Neural cell (in vitro differentiated cells): ENCODE results near the gene CSPG4. TPM values are rescaled to one million over a fixed set of nuclear protein-coding genes. Genes with fewer than 3 reads are reported as not detected.
"Not testable (repeated sequence)": the region's sequence is repeated elsewhere in the genome, so short reads cannot be mapped to it uniquely, and the experiment has no call there.

Experiments used
- H2AFZ ChIP-seq: fragments of 200-600, 300-800 bp; sonication (generic), shearing (Covaris generic); 2 replicates; pipeline ENCODE4 v1.6.0; 2014; ENCODE audit warnings: low read depth, mild to moderate bottlenecking, antibody characterized with exemption, low read length, moderate library complexity
- H3F3A ChIP-seq: fragments of 200-600 bp; shearing (Covaris generic); 2 replicates; pipeline ENCODE4 v1.6.1; 2016; ENCODE audit warnings: mild to moderate bottlenecking, moderate library complexity, mixed read lengths, antibody characterized with exemption, low read length; ENCODE audit not compliant: insufficient read depth, poor library complexity, severe bottlenecking
- H3K27ac ChIP-seq: fragments of 200-600, 300-800 bp; sonication (generic), shearing (Covaris generic); 2 replicates; pipeline ENCODE4 v1.5.1; 2014; ENCODE audit warnings: mild to moderate bottlenecking, low read length, moderate library complexity
- H3K27me3 ChIP-seq: fragments of 300-800, 200-600 bp; sonication (generic), shearing (Covaris generic); 2 replicates; pipeline ENCODE4 v1.6.0; 2014; ENCODE audit warnings: mild to moderate bottlenecking, low read depth, low read length, moderate library complexity; ENCODE audit not compliant: insufficient read depth
- H3K36me3 ChIP-seq: fragments of 300-800, 200-600 bp; sonication (generic), shearing (Covaris generic); 2 replicates; pipeline ENCODE4 v1.5.1; 2014; ENCODE audit warnings: mild to moderate bottlenecking, antibody characterized with exemption, low read length, moderate library complexity; ENCODE audit not compliant: insufficient read depth
- H3K4me2 ChIP-seq: fragments of 300-800, 200-600 bp; sonication (generic), shearing (Covaris generic); 2 replicates; pipeline ENCODE4 v1.6.0; 2014; ENCODE audit warnings: mild to moderate bottlenecking, low read length
- H3K4me3 ChIP-seq: fragments of 300-800, 200-600 bp; sonication (generic), shearing (Covaris generic); 2 replicates; pipeline ENCODE4 v1.5.1; 2014; ENCODE audit warnings: mild to moderate bottlenecking, low read length, moderate library complexity
- H3K79me2 ChIP-seq: fragments of 200-600 bp; shearing (Covaris generic); replicated peaks from 2 replicates; pipeline ENCODE4 v1.6.0; 2014; ENCODE audit warnings: mild to moderate bottlenecking, low read length, moderate library complexity; ENCODE audit not compliant: insufficient read depth
- H3K9ac ChIP-seq: fragments of 300-800, 200-600 bp; sonication (generic), shearing (Covaris generic); 2 replicates; pipeline ENCODE4 v1.6.1; 2016; ENCODE audit warnings: mild to moderate bottlenecking, low read length, mixed read lengths
- H3K9me2 ChIP-seq: fragments of 200-600 bp; shearing (Covaris generic); 2 replicates; pipeline ENCODE4 v1.6.1; 2016; ENCODE audit warnings: mild to moderate bottlenecking, low read length, mixed read lengths; ENCODE audit not compliant: insufficient read depth
- H3K9me3 ChIP-seq: fragments of 200-600, 300-800 bp; sonication (generic), shearing (Covaris generic); 2 replicates; pipeline ENCODE4 v1.6.1; 2016; ENCODE audit warnings: mild to moderate bottlenecking, mixed run types, low read length, moderate library complexity, mixed read lengths
- H4K20me1 ChIP-seq: fragments of 200-600 bp; shearing (Covaris generic); 2 replicates; pipeline ENCODE4 v1.6.1; 2016; ENCODE audit warnings: mild to moderate bottlenecking, mixed run types; ENCODE audit not compliant: insufficient read depth
- CTCF ChIP-seq: fragments of 450-650 bp; IDR thresholded peaks from 2 replicates; pipeline ENCODE4 v1.5.1; 2014; ENCODE audit warnings: antibody characterized with exemption, mild to moderate bottlenecking, moderate library complexity; ENCODE audit not compliant: poor library complexity, severe bottlenecking
- EP300 ChIP-seq: fragments of 450-650 bp; conservative IDR thresholded peaks from 2 replicates; pipeline ENCODE4 v1.6.1; 2014; ENCODE audit warnings: antibody characterized with exemption, mild to moderate bottlenecking, moderate library complexity; ENCODE audit not compliant: poor library complexity, severe bottlenecking
- EZH2 ChIP-seq: fragments of 200-600, 300-800 bp; shearing (Covaris generic), sonication (generic); IDR thresholded peaks from 2 replicates; pipeline ENCODE4 v1.6.1; 2014; ENCODE audit warnings: antibody characterized with exemption, low read length, borderline replicate concordance, mild to moderate bottlenecking; ENCODE audit not compliant: insufficient read depth, poor library complexity, severe bottlenecking
- MXI1 ChIP-seq: fragments of 450-650 bp; conservative IDR thresholded peaks from 2 replicates; pipeline ENCODE4 v1.6.1; 2014; ENCODE audit warnings: antibody characterized with exemption, mild to moderate bottlenecking; ENCODE audit not compliant: poor library complexity, severe bottlenecking
- POLR2AphosphoS5 ChIP-seq: IDR thresholded peaks from 2 replicates; pipeline ENCODE4 v1.6.1; 2012
- RAD21 ChIP-seq: fragments of 450-650 bp; conservative IDR thresholded peaks from 2 replicates; pipeline ENCODE4 v1.6.1; 2014; ENCODE audit warnings: antibody characterized with exemption, mild to moderate bottlenecking, moderate library complexity
- REST ChIP-seq: IDR thresholded peaks from 2 replicates; pipeline ENCODE4 v1.6.1; 2012; ENCODE audit warnings: borderline replicate concordance
- SMC3 ChIP-seq: fragments of 450-650 bp; conservative IDR thresholded peaks from 2 replicates; pipeline ENCODE4 v1.6.1; 2014; ENCODE audit warnings: antibody characterized with exemption, mild to moderate bottlenecking, moderate library complexity; ENCODE audit not compliant: poor library complexity
- TAF1 ChIP-seq: IDR thresholded peaks from 2 replicates; pipeline ENCODE4 v1.6.1; 2012; ENCODE audit warnings: low read depth
- polyA plus RNA-seq: library from polyadenylated mRNA; depleted of rRNA; stranded (reverse); fragments of >200 nt; gene quantifications from 2 replicates; pipeline ENCODE4 v1.2.3, GENCODE V29; 2014

CSPG4 gene
- polyA plus RNA-seq, 1 donor from 2014 or later, result not detected

- H2AFZ ChIP-seq, H3K9me2 ChIP-seq: not testable (repeated sequence)
Observed at GRCh38 chr15:75678324-75678690, 34.3 kb downstream of the CSPG4 start.

GRCh38 chr15:75677465-75678323 lies 35.0 kb downstream of the CSPG4 start:
- H3K9me3 ChIP-seq, result no peaks in the 10 kb centered on the region
- H3K79me2 ChIP-seq, result no peaks in the 10 kb centered on the region
- no peak overlapping the region for H3K27ac ChIP-seq
- no peak for TF ChIP-seq REST
- no peak for TF ChIP-seq MXI1
- no peak for TF ChIP-seq POLR2AphosphoS5
- no peak for TF ChIP-seq EZH2
- no peak for TF ChIP-seq EP300
- TF ChIP-seq TAF1, result no peak
- TF ChIP-seq RAD21, result no peak
- no peak for TF ChIP-seq SMC3
- TF ChIP-seq CTCF, result no peak
- no peak overlapping the region for H3K4me3 ChIP-seq
- no peak overlapping the region for H2AFZ ChIP-seq
- no peaks in the 10 kb centered on the region for H3K27me3 ChIP-seq
- no peaks in the 10 kb centered on the region for H3K36me3 ChIP-seq
- no peaks in the 10 kb centered on the region for H3F3A ChIP-seq
- no peaks in the 10 kb centered on the region for H3K9me2 ChIP-seq
- H4K20me1 ChIP-seq, result no peaks in the 10 kb centered on the region
- no peak overlapping the region for H3K4me2 ChIP-seq
- H3K9ac ChIP-seq, result no peak overlapping the region

More at GRCh38 chr15:75678324-75678690, 34.3 kb downstream of the CSPG4 start:
- not testable (repeated sequence) for H3K9ac ChIP-seq, H3K4me2 ChIP-seq, H3K9me3 ChIP-seq, H3K79me2 ChIP-seq, H3K36me3 ChIP-seq, H3K4me3 ChIP-seq, H3K27me3 ChIP-seq, H4K20me1 ChIP-seq, H3K27ac ChIP-seq, H3F3A ChIP-seq
